ENCODE results near the gene STXBP6. TPM values are rescaled to one million over a fixed set of nuclear protein-coding genes. Genes with fewer than 3 reads are reported as not detected.

The STXBP6 gene
- total and polyA plus RNA-seq, 7 experiments from 2014 or later: not detected

DNA sequence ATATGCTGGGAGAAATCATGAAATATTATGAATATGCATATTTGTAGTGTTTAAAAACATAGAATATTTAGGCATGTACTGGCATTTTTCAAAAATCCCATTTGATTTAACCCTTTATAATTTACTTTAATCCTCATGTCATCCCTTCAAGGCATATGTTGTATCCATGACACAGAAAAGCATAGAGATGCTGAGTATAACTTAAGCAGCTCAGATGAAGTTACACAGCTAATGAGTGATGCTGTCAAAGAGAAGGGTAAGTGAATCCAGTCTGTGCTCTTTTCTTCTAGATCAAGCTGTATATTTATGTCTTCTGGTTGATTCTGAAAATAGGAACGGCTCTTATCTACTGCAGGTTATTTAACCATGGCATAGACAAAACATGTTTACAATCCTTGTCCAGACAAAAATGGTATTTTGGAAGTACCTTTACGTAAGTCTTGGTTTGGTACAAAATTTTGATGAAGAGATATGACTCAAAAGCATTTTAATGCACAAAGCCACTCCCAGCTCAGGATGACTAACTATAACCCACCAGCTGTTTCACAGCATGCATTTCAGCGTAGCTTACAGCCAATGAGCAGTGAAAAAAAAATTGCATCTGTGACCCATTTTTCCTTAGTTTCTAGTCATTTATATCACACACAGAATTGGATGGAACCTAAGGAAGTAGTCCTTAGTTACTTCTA, 201.7 kb downstream of the STXBP6 start:
- peaks cover 0 to 2% (median 0%) of the 10 kb centered on the region in 3 experiments for H3K36me3 ChIP-seq (ENCODE audit: control insufficient read depth in 2 of 3, insufficient read depth in 3 of 3, low read length in 3 of 3)
- no peaks in the 10 kb centered on the region for H3K4me1 ChIP-seq (ENCODE audit: control insufficient read depth in 2 of 2, insufficient read depth in 2 of 2, low read length in 2 of 2)
- Mint-ChIP-seq H3K9me3 (no peaks in the 10 kb centered on the region), H3K27me3 (peaks cover 14 to 29% (median 26%) of the 10 kb centered on the region in 5 donors), H3K27ac (no peak overlapping the region), H3K4me3 (no peak overlapping the region), H3K36me3 (no peaks in the 10 kb centered on the region), H3K4me1 (peaks cover 0 to 2% (median 0%) of the 10 kb centered on the region in 7 donors)
- H3K27me3 ChIP-seq (ENCODE audit: control insufficient read depth in 2 of 2, insufficient read depth in 2 of 2, low read length in 2 of 2): no peaks in the 10 kb centered on the region
- H3K9me3 ChIP-seq (ENCODE audit: control insufficient read depth in 2 of 3, low read length in 3 of 3): no peaks in the 10 kb centered on the region
- ATAC-seq (no peak), DNase-seq (no peak)
- ChIA-PET CTCF (no interaction called here), POLR2A (no interaction called here)
- no peak overlapping the region for H3K27ac ChIP-seq (ENCODE audit: low read depth, low read length)
- intact Hi-C loops (cut with micrococcal nuclease): no loop called here
- no peak overlapping the region for H3K4me3 ChIP-seq (ENCODE audit: low read length)

DNA sequence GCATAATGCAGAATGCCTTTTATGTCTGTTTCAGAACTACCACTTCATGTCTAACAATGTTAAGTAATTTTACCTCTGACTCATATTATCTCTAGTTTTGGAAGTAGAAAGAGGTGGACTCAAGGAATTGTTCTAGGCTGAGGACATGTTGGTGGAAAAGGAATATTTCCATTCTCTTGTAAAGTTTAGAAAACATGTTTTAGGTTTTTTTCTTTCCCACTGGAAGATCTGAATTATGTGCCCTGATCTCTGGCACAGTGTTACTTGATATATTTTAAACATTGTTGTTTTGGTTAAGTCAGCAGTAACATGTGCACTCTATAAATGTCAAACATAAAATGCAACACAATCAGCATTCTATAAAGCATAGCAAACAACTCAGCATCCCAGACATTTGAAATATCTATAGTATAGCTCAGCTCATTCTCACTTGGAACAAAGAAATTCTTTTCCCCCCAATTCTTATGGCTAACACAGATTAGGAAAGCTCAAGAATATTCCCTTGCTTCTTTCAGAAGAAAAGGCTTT, 202.3 kb downstream of the STXBP6 start:
- Mint-ChIP-seq H3K27me3 (peaks cover 14 to 30% (median 27%) of the 10 kb centered on the region in 5 donors), H3K36me3 (no peaks in the 10 kb centered on the region), H3K4me1 (peaks cover 0 to 2% (median 0%) of the 10 kb centered on the region in 7 donors), H3K9me3 (no peaks in the 10 kb centered on the region), H3K4me3 (no peak overlapping the region), H3K27ac (no peak overlapping the region)
- ChIA-PET POLR2A (no interaction called here), CTCF (no interaction called here)
- no peaks in the 10 kb centered on the region for H3K27me3 ChIP-seq (ENCODE audit: control insufficient read depth in 2 of 2, insufficient read depth in 2 of 2, low read length in 2 of 2)
- intact Hi-C loops (cut with micrococcal nuclease): no loop called here
- no peaks in the 10 kb centered on the region for H3K4me1 ChIP-seq (ENCODE audit: control insufficient read depth in 2 of 2, insufficient read depth in 2 of 2, low read length in 2 of 2)
- H3K4me3 ChIP-seq (ENCODE audit: low read length): no peak overlapping the region
- no peak for DNase-seq
- H3K36me3 ChIP-seq (ENCODE audit: control insufficient read depth in 2 of 3, insufficient read depth in 3 of 3, low read length in 3 of 3): peaks cover 0 to 2% (median 0%) of the 10 kb centered on the region in 3 experiments
- no peak overlapping the region for H3K27ac ChIP-seq (ENCODE audit: low read depth, low read length)
- no peak for ATAC-seq
- no peaks in the 10 kb centered on the region for H3K9me3 ChIP-seq (ENCODE audit: control insufficient read depth in 2 of 3, low read length in 3 of 3)

DNA sequence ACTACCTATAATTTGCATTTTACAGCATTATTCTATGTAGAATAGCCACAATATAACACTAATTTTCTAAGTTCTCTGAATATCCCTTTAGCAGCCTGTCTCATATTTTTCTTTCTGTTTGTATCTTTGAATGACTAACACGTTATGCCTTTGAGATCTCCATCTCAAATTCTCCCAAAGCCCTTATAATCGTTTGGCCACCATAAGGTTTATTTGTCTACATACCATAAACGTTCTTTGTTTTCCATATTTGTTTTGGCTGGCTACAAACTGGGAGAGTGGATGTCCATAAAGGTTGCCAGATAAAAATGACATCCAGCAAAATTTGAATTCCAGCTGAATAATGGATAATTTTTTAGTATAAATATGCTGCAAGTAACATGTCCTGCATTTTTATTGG, 203.7 kb downstream of the STXBP6 start:
- no peak overlapping the region for H3K4me3 Mint-ChIP-seq
- ATAC-seq: no peak

DNA sequence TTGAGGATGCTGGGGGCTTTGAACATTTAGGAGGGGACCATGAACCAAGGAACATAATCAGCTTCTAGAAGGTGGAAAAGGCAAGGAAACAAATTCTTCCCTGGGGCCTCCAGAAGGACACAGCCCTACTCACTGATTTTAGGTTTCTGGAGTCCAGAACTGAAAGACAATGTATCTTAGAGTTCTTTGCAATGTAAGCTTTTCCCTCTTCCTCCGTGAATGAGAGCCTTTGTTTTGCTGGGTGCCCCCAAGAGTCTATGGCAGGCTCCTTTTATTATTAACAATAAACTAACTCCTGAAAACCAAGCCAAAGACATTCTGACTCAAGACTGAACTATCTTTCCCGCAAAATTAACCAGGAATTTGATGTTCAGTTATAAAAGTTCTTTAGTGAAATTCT, 204.1 kb downstream of the STXBP6 start:
- ChIA-PET CTCF (no interaction called here), POLR2A (no interaction called here)
- Mint-ChIP-seq H3K4me1 (peaks cover 0 to 2% (median 0%) of the 10 kb centered on the region in 7 donors), H3K27me3 (peaks cover 17 to 40% (median 30%) of the 10 kb centered on the region in 5 donors), H3K36me3 (no peaks in the 10 kb centered on the region), H3K9me3 (no peaks in the 10 kb centered on the region), H3K27ac (no peak overlapping the region), H3K4me3 (no peak overlapping the region)
- Histone ChIP-seq H3K27me3 (ENCODE audit: control insufficient read depth in 2 of 2, insufficient read depth in 2 of 2, low read length in 2 of 2) (no peaks in the 10 kb centered on the region), H3K36me3 (ENCODE audit: control insufficient read depth in 2 of 3, insufficient read depth in 3 of 3, low read length in 3 of 3) (peaks cover 0 to 2% (median 0%) of the 10 kb centered on the region in 3 experiments), H3K4me3 (ENCODE audit: low read length) (no peak overlapping the region), H3K27ac (ENCODE audit: low read depth, low read length) (no peak overlapping the region), H3K9me3 (ENCODE audit: control insufficient read depth in 2 of 3, low read length in 3 of 3) (no peaks in the 10 kb centered on the region), H3K4me1 (ENCODE audit: control insufficient read depth in 2 of 2, insufficient read depth in 2 of 2, low read length in 2 of 2) (no peaks in the 10 kb centered on the region)
- ATAC-seq: no peak
- no peak for DNase-seq
- intact Hi-C loops (cut with micrococcal nuclease): no loop called here

More for the DNA sequence above, 203.7 kb downstream of the STXBP6 start:
- no peaks in the 10 kb centered on the region for H3K9me3 ChIP-seq (ENCODE audit: control insufficient read depth in 2 of 3, low read length in 3 of 3)
- no peak overlapping the region for H3K27ac Mint-ChIP-seq
- H3K4me3 ChIP-seq (ENCODE audit: low read length): no peak overlapping the region
- H3K27me3 Mint-ChIP-seq: peaks cover 17 to 39% (median 30%) of the 10 kb centered on the region in 5 donors
- intact Hi-C loops (cut with micrococcal nuclease): no loop called here
- no peaks in the 10 kb centered on the region for H3K4me1 ChIP-seq (ENCODE audit: control insufficient read depth in 2 of 2, insufficient read depth in 2 of 2, low read length in 2 of 2)
- no peaks in the 10 kb centered on the region for H3K27me3 ChIP-seq (ENCODE audit: control insufficient read depth in 2 of 2, insufficient read depth in 2 of 2, low read length in 2 of 2)
- H3K9me3 Mint-ChIP-seq: no peaks in the 10 kb centered on the region
- no peak for DNase-seq
- peaks cover 0 to 2% (median 0%) of the 10 kb centered on the region in 3 experiments for H3K36me3 ChIP-seq (ENCODE audit: control insufficient read depth in 2 of 3, insufficient read depth in 3 of 3, low read length in 3 of 3)
- H3K4me1 Mint-ChIP-seq: peaks cover 0 to 2% (median 0%) of the 10 kb centered on the region in 7 donors
- ChIA-PET POLR2A (no interaction called here), CTCF (no interaction called here)
- H3K27ac ChIP-seq (ENCODE audit: low read depth, low read length): no peak overlapping the region
- no peaks in the 10 kb centered on the region for H3K36me3 Mint-ChIP-seq

DNA sequence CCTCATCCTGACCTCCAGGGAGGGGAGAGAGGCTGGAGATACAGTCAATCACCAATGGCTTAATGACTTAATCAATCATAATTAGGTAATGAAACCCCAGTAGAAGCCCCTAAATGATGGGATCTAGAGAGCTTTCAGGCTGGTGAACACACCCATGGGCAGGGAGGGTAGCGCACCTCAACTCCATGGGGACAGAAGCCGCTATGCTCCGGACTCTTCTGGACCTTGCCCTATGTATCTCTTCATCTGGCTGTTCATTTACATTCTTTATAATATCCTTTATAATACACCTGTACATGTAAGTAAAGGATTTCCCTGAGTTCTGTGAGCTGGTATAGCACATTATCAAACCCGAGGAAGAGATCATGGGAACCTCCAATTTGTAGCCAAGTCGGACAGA, 205.9 kb downstream of the STXBP6 start:
- no peaks in the 10 kb centered on the region for H3K9me3 ChIP-seq (ENCODE audit: control insufficient read depth in 2 of 3, low read length in 3 of 3)
- H3K27me3 Mint-ChIP-seq: peaks cover 16 to 34% (median 27%) of the 10 kb centered on the region in 5 donors
- no peak overlapping the region for H3K4me3 Mint-ChIP-seq
- ATAC-seq (no peak), DNase-seq (no peak)
- H3K9me3 Mint-ChIP-seq: no peaks in the 10 kb centered on the region
- ChIA-PET POLR2A (no interaction called here), CTCF (no interaction called here)
- H3K36me3 ChIP-seq (ENCODE audit: control insufficient read depth in 2 of 3, insufficient read depth in 3 of 3, low read length in 3 of 3): peaks cover 0 to 2% (median 0%) of the 10 kb centered on the region in 3 experiments
- H3K4me1 ChIP-seq (ENCODE audit: control insufficient read depth in 2 of 2, insufficient read depth in 2 of 2, low read length in 2 of 2): no peaks in the 10 kb centered on the region
- no peak overlapping the region for H3K4me3 ChIP-seq (ENCODE audit: low read length)
- intact Hi-C loops (cut with micrococcal nuclease): no loop called here
- no peaks in the 10 kb centered on the region for H3K36me3 Mint-ChIP-seq
- no peak overlapping the region for H3K27ac Mint-ChIP-seq
- H3K27ac ChIP-seq (ENCODE audit: low read depth, low read length): no peak overlapping the region
- H3K27me3 ChIP-seq (ENCODE audit: control insufficient read depth in 2 of 2, insufficient read depth in 2 of 2, low read length in 2 of 2): no peaks in the 10 kb centered on the region
- peaks cover 0 to 2% (median 0%) of the 10 kb centered on the region in 7 donors for H3K4me1 Mint-ChIP-seq

DNA sequence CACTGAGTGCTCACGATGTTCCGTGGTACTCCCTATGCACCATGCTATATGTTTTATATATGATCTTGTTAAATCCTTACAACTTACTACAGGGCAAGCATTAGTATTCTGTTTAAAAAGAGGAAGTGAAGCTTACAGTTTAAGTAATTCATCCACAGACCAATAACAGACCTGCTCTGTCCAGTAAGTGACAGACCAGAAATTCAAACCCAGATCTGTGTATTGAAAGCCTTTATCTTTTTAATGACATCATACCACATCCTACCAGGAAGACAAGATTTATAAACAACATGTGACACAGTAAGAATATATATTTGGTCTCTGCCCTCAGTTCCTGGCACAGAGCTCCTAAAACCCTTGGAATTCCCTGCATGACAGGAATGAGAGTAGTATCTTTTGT, 206.5 kb downstream of the STXBP6 start:
- Mint-ChIP-seq H3K27ac (no peak overlapping the region), H3K9me3 (no peaks in the 10 kb centered on the region), H3K27me3 (peaks cover 15 to 31% (median 23%) of the 10 kb centered on the region in 5 donors), H3K4me3 (no peak overlapping the region), H3K36me3 (no peaks in the 10 kb centered on the region), H3K4me1 (peaks cover 0 to 2% (median 0%) of the 10 kb centered on the region in 7 donors)
- ATAC-seq: peak; percentile 38
- POLR2A ChIA-PET: no interaction called here
- CTCF ChIA-PET: no interaction called here
- Histone ChIP-seq H3K9me3 (ENCODE audit: control insufficient read depth in 2 of 3, low read length in 3 of 3) (no peaks in the 10 kb centered on the region), H3K4me1 (ENCODE audit: control insufficient read depth in 2 of 2, insufficient read depth in 2 of 2, low read length in 2 of 2) (no peaks in the 10 kb centered on the region), H3K36me3 (ENCODE audit: control insufficient read depth in 2 of 3, insufficient read depth in 3 of 3, low read length in 3 of 3) (peaks cover 0 to 2% (median 0%) of the 10 kb centered on the region in 3 experiments), H3K27me3 (ENCODE audit: control insufficient read depth in 2 of 2, insufficient read depth in 2 of 2, low read length in 2 of 2) (no peaks in the 10 kb centered on the region), H3K4me3 (ENCODE audit: low read length) (no peak overlapping the region), H3K27ac (ENCODE audit: low read depth, low read length) (no peak overlapping the region)
- DNase-seq: no peak
- intact Hi-C loops (cut with micrococcal nuclease): no loop called here
